GM21390 (cell line): ENCODE measurements around the gene MYH11.

Experiments
- ATAC-seq: cut with Tn5 transposase; IDR thresholded peaks from one replicate; pipeline ENCODE4 v1.9.1; 2021; ENCODE audit not compliant: unreplicated experiment

MYH11 gene

GRCh38 chr16:15779664-15780351, 77.0 kb downstream of the MYH11 start:
- no peak for ATAC-seq

- no peak for ATAC-seq
Observed at GRCh38 chr16:15778999-15779614, 77.7 kb downstream of the MYH11 start.

- no peak for ATAC-seq
Observed at GRCh38 chr16:15778204-15778743, 78.6 kb downstream of the MYH11 start.

GRCh38 chr16:15777533-15778203, 79.2 kb downstream of the MYH11 start:
- no peak for ATAC-seq

GRCh38 chr16:15776572-15776971, 80.3 kb downstream of the MYH11 start:
- ATAC-seq, result no peak

GRCh38 chr16:15775663-15776304, 81.0 kb downstream of the MYH11 start:
- no peak for ATAC-seq

GRCh38 chr16:15775209-15775608, 81.6 kb downstream of the MYH11 start:
- ATAC-seq, result no peak

- ATAC-seq, result no peak
Observed at GRCh38 chr16:15773968-15774367, 82.9 kb downstream of the MYH11 start.

- ATAC-seq, result no peak
Observed at GRCh38 chr16:15772579-15773293, 84.1 kb downstream of the MYH11 start.

GRCh38 chr16:15771694-15772093, 85.1 kb downstream of the MYH11 start:
- no peak for ATAC-seq

- ATAC-seq, result no peak
Observed at GRCh38 chr16:15770512-15770911, 86.3 kb downstream of the MYH11 start.

GRCh38 chr16:15770107-15770506, 86.7 kb downstream of the MYH11 start:
- ATAC-seq, result no peak

- no peak for ATAC-seq
Observed at GRCh38 chr16:15769239-15769638, 87.6 kb downstream of the MYH11 start.

GRCh38 chr16:15768201-15768600, 88.6 kb downstream of the MYH11 start:
- no peak for ATAC-seq

GRCh38 chr16:15766918-15767317, 89.9 kb downstream of the MYH11 start:
- ATAC-seq, result no peak

- ATAC-seq, result no peak
Observed at GRCh38 chr16:15765880-15766279, 90.9 kb downstream of the MYH11 start.

GRCh38 chr16:15765116-15765515, 91.7 kb downstream of the MYH11 start:
- no peak for ATAC-seq

GRCh38 chr16:15764112-15764511, 92.7 kb downstream of the MYH11 start:
- no peak for ATAC-seq

- ATAC-seq, result no peak
Observed at GRCh38 chr16:15760129-15760528, 96.7 kb downstream of the MYH11 start.

GRCh38 chr16:15759070-15759469, 97.8 kb downstream of the MYH11 start:
- no peak for ATAC-seq
